ENCODE measurements around the gene PTPN23.

The PTPN23 gene

DNA sequence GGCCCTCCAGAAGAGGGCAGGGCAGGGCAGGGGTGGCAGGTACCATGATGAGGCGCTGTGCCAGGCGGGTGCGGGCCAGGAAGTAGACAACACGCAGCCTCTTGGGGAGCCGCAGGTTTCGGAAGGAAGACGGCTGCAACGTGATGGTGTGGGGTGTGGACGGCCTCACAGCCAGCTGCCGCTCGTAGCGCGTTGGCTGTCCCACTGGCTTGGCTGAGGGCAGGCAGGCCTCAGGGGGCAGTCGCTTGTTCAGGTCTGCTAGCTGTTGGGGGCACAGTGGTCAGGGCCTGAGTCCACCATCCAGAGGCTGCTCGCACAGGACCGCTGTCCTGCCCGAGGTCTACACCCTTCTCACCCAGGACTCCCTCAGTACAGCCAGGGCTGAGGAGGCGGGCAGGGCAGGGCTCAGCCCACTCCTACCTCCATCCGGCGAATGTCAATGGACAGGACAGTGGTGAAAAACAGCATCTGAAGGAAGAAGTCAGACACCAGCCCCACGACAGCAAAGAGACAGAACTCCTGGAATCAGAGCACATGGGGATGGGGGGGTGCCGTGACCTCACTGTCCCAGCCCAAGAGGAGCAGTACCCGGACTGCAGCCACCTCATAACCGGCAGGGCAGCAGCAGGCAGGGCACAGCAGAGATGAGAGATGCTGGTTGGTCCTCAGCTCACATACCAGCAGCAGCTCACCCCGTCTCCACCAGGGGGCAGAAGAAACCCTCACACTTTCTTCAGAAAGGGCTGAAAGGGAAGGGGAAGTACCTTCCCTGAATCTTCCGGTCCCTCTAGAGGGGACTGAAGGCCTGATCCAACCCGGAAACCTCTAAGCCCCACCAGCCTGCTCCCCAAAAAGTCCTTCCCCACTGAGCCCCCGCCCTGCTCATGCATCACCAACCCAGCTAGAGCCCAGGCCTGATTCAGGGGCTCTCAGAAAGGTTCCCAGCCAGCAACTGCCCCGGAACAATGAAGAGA is 40.0 kb downstream of the PTPN23 start:
- TF ChIP-seq, protein P1, sequence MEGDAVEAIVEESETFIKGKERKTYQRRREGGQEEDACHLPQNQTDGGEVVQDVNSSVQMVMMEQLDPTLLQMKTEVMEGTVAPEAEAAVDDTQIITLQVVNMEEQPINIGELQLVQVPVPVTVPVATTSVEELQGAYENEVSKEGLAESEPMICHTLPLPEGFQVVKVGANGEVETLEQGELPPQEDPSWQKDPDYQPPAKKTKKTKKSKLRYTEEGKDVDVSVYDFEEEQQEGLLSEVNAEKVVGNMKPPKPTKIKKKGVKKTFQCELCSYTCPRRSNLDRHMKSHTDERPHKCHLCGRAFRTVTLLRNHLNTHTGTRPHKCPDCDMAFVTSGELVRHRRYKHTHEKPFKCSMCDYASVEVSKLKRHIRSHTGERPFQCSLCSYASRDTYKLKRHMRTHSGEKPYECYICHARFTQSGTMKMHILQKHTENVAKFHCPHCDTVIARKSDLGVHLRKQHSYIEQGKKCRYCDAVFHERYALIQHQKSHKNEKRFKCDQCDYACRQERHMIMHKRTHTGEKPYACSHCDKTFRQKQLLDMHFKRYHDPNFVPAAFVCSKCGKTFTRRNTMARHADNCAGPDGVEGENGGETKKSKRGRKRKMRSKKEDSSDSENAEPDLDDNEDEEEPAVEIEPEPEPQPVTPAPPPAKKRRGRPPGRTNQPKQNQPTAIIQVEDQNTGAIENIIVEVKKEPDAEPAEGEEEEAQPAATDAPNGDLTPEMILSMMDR (IDR thresholded peaks at IDR 0.05; ENCODE audit: extremely low read depth, insufficient read depth, missing control alignments): peak; percentile 91
- DNase-seq (ENCODE audit: low spot score): peak; percentile 94
- in situ Hi-C loops (cut with MboI; ENCODE audit: low pct_unique_long_range_greater_than_20kb, low sequenced_read_pairs, unreplicated experiment): loop anchor here (10.0 to 25.0 kb wide), 2 partner anchors 54 to 367 kb away; partner anchors contain the start of genes SCAP and SMARCC1

DNA sequence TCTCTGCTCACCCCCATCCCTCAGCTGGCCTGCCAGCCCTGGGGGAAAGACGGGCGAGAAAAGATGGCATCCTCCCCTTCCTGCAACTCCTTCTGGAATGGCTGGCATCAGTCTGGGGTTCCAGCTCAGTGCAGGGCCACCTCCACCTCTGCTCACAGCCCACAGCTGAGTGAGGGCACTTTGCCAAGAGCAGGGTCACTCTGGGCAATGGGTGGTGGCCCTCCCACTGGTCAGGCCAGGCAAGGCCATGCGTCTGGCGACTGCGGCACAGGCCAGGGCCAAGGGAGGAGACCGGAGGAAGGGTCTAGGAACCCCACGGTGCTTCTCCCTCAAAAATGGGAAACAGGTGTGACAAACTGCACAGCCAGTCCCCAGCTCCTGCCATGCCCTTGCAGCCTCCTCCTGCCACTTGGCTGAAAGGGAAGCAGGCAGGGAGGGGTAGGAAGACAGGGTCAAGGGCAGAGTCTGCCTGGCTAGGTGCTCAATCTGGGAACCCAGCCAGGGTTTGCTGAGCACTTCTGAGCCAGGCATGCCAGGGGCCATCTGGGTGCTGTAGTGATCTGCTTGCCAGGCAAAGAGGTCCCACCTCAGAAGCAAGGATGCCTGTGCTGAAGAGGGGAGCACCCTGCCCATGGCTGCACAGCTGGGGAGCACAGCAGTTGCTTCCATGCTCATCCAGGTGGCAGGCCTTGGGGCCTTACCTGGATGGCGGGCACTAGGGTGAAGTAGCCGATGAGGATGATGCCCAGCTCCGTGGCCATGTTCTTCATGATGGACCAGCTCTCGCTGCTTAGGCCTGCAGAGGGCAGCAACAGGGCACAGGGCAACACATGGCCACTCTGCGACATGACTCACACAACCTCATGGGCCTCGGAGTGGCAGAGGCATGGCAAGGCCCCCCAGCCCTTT is 41.2 kb downstream of the PTPN23 start:
- peak; percentile 56 for DNase-seq (ENCODE audit: low spot score)
- in situ Hi-C loops (cut with MboI; ENCODE audit: low pct_unique_long_range_greater_than_20kb, low sequenced_read_pairs, unreplicated experiment): loop anchor here (10.0 to 25.0 kb wide), 2 partner anchors 53 to 365 kb away; partner anchors contain the start of genes SCAP and SMARCC1

DNA sequence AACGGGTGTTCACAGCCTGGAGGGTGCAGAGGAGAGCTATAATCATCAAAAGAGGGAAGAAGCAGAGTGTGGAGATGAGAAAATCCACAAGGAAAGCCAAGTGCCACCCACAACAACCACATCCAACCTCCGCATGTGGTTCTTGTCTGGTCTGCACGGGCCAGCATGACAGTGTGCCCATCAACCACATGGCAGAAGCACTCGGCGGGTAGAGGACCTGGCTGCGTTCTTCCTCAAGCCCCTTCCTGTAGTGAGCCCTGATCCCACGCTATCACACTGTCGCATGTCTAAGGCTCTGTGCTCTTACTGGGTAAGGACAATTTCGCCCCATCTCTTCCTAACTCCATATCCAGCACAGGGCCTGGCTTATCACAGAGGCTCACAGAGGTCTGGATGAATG is 41.9 kb downstream of the PTPN23 start:
- TF ChIP-seq, protein P1 (IDR thresholded peaks at IDR 0.05; ENCODE audit: extremely low read depth, insufficient read depth, missing control alignments): no peak
- in situ Hi-C loops (cut with MboI; ENCODE audit: low pct_unique_long_range_greater_than_20kb, low sequenced_read_pairs, unreplicated experiment): loop anchor here (10.0 to 25.0 kb wide), 2 partner anchors 52 to 365 kb away; partner anchors contain the start of genes SCAP and SMARCC1
- no peak for DNase-seq (ENCODE audit: low spot score)

More for the DNA sequence above, 41.2 kb downstream of the PTPN23 start:
- TF ChIP-seq, protein P1 (IDR thresholded peaks at IDR 0.05; ENCODE audit: extremely low read depth, insufficient read depth, missing control alignments): peak; percentile 41

DNA sequence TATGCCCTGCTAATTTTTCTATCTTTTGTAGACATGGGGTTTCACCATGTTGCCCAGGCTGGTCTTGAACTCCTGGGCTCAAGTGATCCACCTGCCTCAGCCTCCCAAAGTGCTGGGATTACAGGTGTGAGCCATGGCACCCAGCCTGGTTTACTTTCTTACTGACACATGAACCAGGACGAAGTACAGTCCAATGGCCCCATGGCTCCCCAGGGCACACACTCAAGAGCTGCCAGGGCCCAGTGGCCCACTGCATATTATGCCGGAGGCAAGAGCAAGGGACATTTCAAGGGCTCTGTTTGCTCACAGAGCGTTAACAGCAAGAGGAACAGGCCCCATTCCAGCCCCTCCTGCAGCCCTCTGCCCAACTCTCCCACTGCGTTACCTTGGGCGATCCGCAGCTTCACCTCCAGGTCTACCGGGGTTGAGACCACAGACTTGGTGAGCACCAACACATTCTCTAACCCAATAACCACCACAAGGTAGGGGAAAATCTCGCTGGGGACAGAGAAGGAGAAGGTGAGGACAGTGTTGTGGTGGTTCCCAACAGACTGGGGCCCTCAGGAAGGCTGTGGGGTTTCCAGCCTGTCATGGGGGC is 42.8 kb downstream of the PTPN23 start:
- peak; percentile 8 for DNase-seq (ENCODE audit: low spot score)
- TF ChIP-seq, protein P1 (IDR thresholded peaks at IDR 0.05; ENCODE audit: extremely low read depth, insufficient read depth, missing control alignments): no peak
- in situ Hi-C loops (cut with MboI; ENCODE audit: low pct_unique_long_range_greater_than_20kb, low sequenced_read_pairs, unreplicated experiment): loop anchor here (10.0 to 25.0 kb wide), 2 partner anchors 51 to 364 kb away; partner anchors contain the start of genes SCAP and SMARCC1

DNA sequence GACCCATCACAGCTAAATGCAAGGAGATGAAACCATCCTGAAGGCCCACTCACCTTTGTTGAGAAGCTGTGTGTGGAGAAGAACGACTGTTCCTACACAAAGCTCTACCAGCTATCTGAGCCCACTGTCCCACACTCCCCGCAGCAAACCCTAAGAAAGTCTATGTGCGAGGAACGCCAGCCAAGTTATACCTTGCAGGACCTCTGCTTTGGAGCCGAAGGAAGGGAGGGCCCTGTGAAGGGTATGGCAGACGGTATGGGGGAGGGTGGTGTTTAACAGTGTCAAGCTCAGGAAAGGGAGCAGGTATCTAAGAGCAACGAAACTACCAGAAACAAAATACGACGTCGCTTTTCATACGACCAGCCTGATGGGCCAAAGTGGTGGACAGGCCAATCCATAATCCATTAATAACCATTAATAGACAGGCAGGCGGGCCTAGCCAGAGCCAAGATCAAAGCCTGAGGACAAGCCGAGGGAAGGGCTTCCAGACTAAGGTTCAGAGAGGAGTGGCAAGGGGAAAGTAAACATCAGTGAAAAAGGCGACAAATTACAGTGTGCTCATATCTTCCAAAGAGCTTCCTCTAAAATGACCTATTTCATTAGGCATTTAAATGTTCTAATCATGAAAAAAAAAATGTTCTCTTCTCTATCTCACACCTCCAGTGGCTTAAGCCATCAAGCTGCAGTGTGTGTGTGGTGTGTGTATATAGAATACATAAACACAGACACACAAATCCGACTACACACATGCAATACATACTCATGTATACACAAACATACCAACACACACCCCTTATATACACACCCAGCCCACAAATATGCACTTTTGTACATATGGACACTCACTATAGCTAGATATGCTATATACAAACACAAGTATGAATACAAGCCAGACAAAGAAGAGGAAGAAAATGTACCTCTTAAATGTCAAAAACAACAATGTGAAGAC is 43.9 kb downstream of the PTPN23 start:
- TF ChIP-seq, protein P1 (IDR thresholded peaks at IDR 0.05; ENCODE audit: extremely low read depth, insufficient read depth, missing control alignments): no peak
- in situ Hi-C loops (cut with MboI; ENCODE audit: low pct_unique_long_range_greater_than_20kb, low sequenced_read_pairs, unreplicated experiment): loop anchor here (10.0 to 25.0 kb wide), 2 partner anchors 50 to 363 kb away; partner anchors contain the start of genes SCAP and SMARCC1
- no peak for DNase-seq (ENCODE audit: low spot score)

All from GM13977 (cell line).